ENCODE results near the gene SLC5A10.
"Not testable (repeated sequence)": the region's sequence is repeated elsewhere in the genome, so short reads cannot be mapped to it uniquely, and the experiment has no call there.

SLC5A10 gene

DNA sequence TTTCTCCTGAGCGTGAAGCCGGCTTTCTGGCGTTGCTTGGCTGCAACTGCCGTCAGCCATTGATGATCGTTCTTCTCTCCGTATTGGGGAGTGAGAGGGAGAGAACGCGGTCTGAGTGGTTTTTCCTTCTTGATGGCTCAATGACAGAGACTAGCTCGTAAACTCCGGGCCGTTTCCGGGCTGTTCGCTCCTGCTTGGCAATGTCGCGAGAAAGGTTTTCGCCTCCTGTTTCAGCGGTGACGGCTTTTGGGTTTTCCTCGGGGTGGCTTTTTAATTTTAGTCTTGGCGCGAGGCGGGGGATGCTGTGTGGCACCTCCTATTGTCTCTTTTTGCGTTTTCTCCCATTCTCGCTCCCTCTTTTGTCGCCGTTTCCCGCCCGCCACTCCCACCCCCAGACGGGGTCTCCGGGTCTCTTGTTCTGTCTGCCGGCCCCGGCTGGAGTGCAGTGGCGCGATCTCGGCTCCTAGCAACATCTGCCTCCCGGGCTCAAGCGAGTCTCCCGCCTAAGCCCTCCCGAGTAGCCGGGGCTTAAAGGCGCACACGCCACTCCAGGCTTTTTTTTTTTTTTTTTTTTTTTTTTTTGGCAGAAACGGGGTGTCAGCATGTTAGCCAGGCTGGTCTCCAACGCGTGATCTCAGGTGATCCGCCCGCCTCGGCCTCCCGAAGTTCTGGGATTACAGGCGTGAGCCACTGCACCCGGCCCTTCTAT lies 110.2 kb downstream of the SLC5A10 start:
- H3K4me1 ChIP-seq (ENCODE audit: insufficient read depth, low read length, severe bottlenecking); H3K9ac ChIP-seq (ENCODE audit: low read length); H4K20me1 ChIP-seq (ENCODE audit: insufficient read depth, low read length); H3K9me3 ChIP-seq (ENCODE audit: low read length); H2AFZ ChIP-seq (ENCODE audit: low read length); H3K4me2 ChIP-seq (ENCODE audit: low read length); H3F3A ChIP-seq (ENCODE audit: insufficient read depth, low read length); H3K79me2 ChIP-seq (ENCODE audit: insufficient read depth, low read length); H3K36me3 ChIP-seq (ENCODE audit: insufficient read depth, low read length); H3K9me2 ChIP-seq (ENCODE audit: low read depth, low read length); H3K27ac ChIP-seq (ENCODE audit: low read depth, low read length, poor library complexity, severe bottlenecking); H3K4me3 ChIP-seq (ENCODE audit: low read depth, low read length, poor library complexity, severe bottlenecking); H3K27me3 ChIP-seq (ENCODE audit: insufficient read depth, low read length): not testable (repeated sequence)

DNA sequence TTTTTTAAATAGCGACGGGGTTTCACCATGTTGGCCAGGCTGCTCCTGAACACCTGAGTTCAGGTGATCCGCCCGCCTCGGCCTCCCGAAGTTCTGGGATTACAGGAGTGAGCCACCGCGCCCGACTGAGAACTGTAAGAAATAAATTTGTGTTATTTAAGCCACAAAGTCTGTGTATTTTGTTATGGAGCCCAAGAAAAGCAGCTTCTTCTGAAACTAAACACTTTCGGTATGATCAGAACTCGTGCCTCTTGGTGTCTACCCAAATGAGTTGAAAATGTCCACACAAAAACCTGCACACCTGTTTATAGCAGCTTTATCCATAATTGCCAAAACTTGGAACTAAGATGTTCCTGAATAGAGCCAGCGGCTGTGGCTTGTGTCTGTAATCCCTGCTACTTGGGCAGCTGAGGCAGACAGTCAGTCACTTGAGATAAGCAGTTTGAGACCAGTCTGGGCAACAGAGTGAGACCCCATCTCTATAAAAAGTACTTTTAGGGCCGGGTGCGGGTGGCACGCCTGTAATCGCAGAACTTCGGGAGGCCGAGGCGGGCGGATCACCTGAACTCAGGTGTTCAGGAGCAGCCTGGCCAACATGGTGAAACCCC lies 110.9 kb downstream of the SLC5A10 start:
- H3K9ac ChIP-seq (ENCODE audit: low read length); H3F3A ChIP-seq (ENCODE audit: insufficient read depth, low read length); H2AFZ ChIP-seq (ENCODE audit: low read length); H3K4me1 ChIP-seq (ENCODE audit: insufficient read depth, low read length, severe bottlenecking); H3K27ac ChIP-seq (ENCODE audit: low read depth, low read length, poor library complexity, severe bottlenecking); H3K4me2 ChIP-seq (ENCODE audit: low read length); H3K36me3 ChIP-seq (ENCODE audit: insufficient read depth, low read length); H3K79me2 ChIP-seq (ENCODE audit: insufficient read depth, low read length); H4K20me1 ChIP-seq (ENCODE audit: insufficient read depth, low read length); H3K4me3 ChIP-seq (ENCODE audit: low read depth, low read length, poor library complexity, severe bottlenecking); H3K9me3 ChIP-seq (ENCODE audit: low read length); H3K9me2 ChIP-seq (ENCODE audit: low read depth, low read length); H3K27me3 ChIP-seq (ENCODE audit: insufficient read depth, low read length): not testable (repeated sequence)

DNA sequence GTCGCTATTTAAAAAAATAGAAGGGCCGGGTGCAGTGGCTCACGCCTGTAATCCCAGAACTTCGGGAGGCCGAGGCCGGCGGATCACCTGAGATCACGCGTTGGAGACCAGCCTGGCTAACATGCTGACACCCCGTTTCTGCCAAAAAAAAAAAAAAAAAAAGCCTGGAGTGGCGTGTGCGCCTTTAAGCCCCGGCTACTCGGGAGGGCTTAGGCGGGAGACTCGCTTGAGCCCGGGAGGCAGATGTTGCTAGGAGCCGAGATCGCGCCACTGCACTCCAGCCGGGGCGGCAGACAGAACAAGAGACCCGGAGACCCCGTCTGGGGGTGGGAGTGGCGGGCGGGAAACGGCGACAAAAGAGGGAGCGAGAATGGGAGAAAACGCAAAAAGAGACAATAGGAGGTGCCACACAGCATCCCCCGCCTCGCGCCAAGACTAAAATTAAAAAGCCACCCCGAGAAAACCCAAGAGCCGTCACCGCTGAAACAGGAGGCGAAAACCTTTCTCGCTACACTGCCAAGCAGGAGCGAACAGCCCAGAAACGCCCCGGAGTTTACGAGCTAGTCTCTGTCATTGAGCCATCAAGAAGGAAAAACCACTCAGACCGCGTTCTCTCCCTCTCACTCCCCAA lies 111.5 kb downstream of the SLC5A10 start:
- H3K79me2 ChIP-seq (ENCODE audit: insufficient read depth, low read length); H3K4me2 ChIP-seq (ENCODE audit: low read length); H3K9me3 ChIP-seq (ENCODE audit: low read length); H4K20me1 ChIP-seq (ENCODE audit: insufficient read depth, low read length); H3K9ac ChIP-seq (ENCODE audit: low read length); H3F3A ChIP-seq (ENCODE audit: insufficient read depth, low read length); H3K9me2 ChIP-seq (ENCODE audit: low read depth, low read length); H3K36me3 ChIP-seq (ENCODE audit: insufficient read depth, low read length); H2AFZ ChIP-seq (ENCODE audit: low read length); H3K4me3 ChIP-seq (ENCODE audit: low read depth, low read length, poor library complexity, severe bottlenecking); H3K27me3 ChIP-seq (ENCODE audit: insufficient read depth, low read length); H3K4me1 ChIP-seq (ENCODE audit: insufficient read depth, low read length, severe bottlenecking): not testable (repeated sequence)
- peak overlapping the region; percentile 63 for H3K27ac ChIP-seq (ENCODE audit: low read depth, low read length, poor library complexity, severe bottlenecking)

DNA sequence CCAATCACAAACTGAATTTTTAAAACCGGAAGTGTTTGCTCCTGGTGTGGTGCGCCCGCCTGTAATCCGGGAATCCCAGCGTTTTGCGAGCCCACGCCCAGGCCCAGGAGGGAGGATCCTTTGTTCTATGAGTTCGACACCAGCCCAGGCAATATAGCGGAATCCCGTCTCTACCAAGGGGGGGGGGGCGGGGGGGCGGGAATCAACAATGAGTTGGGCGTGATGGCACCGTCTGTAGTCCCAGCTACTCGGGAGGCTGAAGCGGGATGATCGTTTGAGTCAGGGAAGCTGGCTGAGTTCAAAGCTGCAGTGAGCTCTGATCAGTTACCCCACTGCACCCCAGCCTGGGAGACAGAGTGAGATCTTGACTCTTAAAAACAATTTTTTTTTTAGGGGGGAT lies 112.4 kb downstream of the SLC5A10 start:
- not testable (repeated sequence) for H3K36me3 ChIP-seq (ENCODE audit: insufficient read depth, low read length); H4K20me1 ChIP-seq (ENCODE audit: insufficient read depth, low read length); H3K4me1 ChIP-seq (ENCODE audit: insufficient read depth, low read length, severe bottlenecking); H3K4me2 ChIP-seq (ENCODE audit: low read length); H3K27me3 ChIP-seq (ENCODE audit: insufficient read depth, low read length); H2AFZ ChIP-seq (ENCODE audit: low read length); H3K9ac ChIP-seq (ENCODE audit: low read length); H3K79me2 ChIP-seq (ENCODE audit: insufficient read depth, low read length); H3F3A ChIP-seq (ENCODE audit: insufficient read depth, low read length); H3K27ac ChIP-seq (ENCODE audit: low read depth, low read length, poor library complexity, severe bottlenecking); H3K9me3 ChIP-seq (ENCODE audit: low read length); H3K9me2 ChIP-seq (ENCODE audit: low read depth, low read length); H3K4me3 ChIP-seq (ENCODE audit: low read depth, low read length, poor library complexity, severe bottlenecking)

DNA sequence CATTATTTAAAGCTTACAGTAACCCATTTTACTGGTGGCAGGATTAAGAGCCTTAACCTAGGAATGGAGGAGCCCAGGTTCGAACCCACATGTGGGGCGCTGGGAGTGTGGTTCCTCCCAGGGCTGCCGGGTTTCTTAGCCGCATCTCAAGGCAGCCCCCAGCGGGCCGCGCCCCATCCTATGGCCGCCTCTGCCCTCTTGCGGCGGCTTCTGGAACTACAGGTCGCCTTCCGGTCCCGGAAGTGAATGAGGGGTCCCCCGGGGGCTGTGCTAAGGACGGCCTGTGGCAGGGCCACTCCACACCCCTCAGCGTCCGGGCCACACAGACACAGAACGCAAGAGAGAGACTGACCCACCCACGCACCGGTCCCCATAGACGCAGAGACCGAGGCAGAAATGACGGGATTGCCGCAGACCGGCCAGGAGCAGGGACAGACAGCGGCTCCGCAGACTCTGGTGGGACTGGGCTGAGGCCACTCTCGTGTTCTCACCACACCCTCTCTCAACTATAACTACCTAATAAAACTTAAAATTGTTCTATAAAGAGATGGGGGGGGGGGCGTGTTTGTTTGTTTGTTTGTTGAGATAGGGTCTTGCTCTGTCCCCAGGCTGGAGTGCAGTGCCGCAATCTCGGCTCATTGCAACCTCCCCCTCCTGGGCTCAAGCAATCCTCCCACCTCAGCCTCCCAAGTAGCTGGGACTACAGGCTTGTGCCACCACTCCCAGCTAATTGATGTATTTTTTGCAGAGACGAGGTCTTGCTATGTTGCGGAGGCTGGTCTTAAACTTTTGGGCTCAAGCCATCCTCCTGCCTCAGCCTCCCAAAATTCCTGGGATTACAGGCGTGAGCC lies 118.6 kb downstream of the SLC5A10 start:
- H3F3A ChIP-seq (ENCODE audit: insufficient read depth, low read length); H3K4me3 ChIP-seq (ENCODE audit: low read depth, low read length, poor library complexity, severe bottlenecking); H3K4me1 ChIP-seq (ENCODE audit: insufficient read depth, low read length, severe bottlenecking); H3K27ac ChIP-seq (ENCODE audit: low read depth, low read length, poor library complexity, severe bottlenecking); H3K9ac ChIP-seq (ENCODE audit: low read length); H4K20me1 ChIP-seq (ENCODE audit: insufficient read depth, low read length); H3K9me3 ChIP-seq (ENCODE audit: low read length); H3K36me3 ChIP-seq (ENCODE audit: insufficient read depth, low read length); H2AFZ ChIP-seq (ENCODE audit: low read length); H3K4me2 ChIP-seq (ENCODE audit: low read length); H3K9me2 ChIP-seq (ENCODE audit: low read depth, low read length); H3K27me3 ChIP-seq (ENCODE audit: insufficient read depth, low read length); H3K79me2 ChIP-seq (ENCODE audit: insufficient read depth, low read length): not testable (repeated sequence)
